ENCODE measurements around the gene TH.

The TH gene

GRCh38 chr11:2167141-2168045 is 4.2 kb downstream of the TH start:
- H3K14ac ChIP-seq (ENCODE audit: low read length in 2 of 2): no peak overlapping the region
- no peak overlapping the region for H2BK120ac ChIP-seq (ENCODE audit: low read depth, low read length)
- DNase-seq: no peak
- no peaks in the 10 kb centered on the region for H3K36me3 ChIP-seq (ENCODE audit: control insufficient read depth in 1 of 2, insufficient read depth in 2 of 2, low read depth in 1 of 2, low read length in 2 of 2)
- H3K9ac ChIP-seq (ENCODE audit: low read length): no peak overlapping the region
- H3K4me1 ChIP-seq (ENCODE audit: control insufficient read depth, insufficient read depth, low read depth, low read length): peaks cover 2% of the 10 kb centered on the region
- H4K91ac ChIP-seq (ENCODE audit: low read length): no peak overlapping the region
- no peak overlapping the region for H2AK5ac ChIP-seq (ENCODE audit: low read length, severe bottlenecking)
- no peak overlapping the region for H2BK12ac ChIP-seq (ENCODE audit: low read length in 2 of 2)
- no peak overlapping the region for H2BK15ac ChIP-seq (ENCODE audit: low read depth, poor library complexity, severe bottlenecking)
- H3K4me3 ChIP-seq (ENCODE audit: insufficient read depth in 1 of 2, low read depth in 1 of 2, low read length in 2 of 2): no peak overlapping the region
- no peak overlapping the region for H3K4me2 ChIP-seq (ENCODE audit: low read length, poor library complexity, severe bottlenecking)
- H3K4ac ChIP-seq (ENCODE audit: low read depth in 1 of 2, low read length in 2 of 2): no peak overlapping the region
- WGBS: 85% methylated on average over 30 of the region's 31 CpGs
- H2BK5ac ChIP-seq (ENCODE audit: low read depth, low read length, poor library complexity, severe bottlenecking): no peak overlapping the region
- no peaks in the 10 kb centered on the region for H3K79me1 ChIP-seq (replicated peaks; ENCODE audit: low read length, poor library complexity, severe bottlenecking)
- no peak overlapping the region for H4K8ac ChIP-seq (ENCODE audit: low read length)
- no peaks in the 10 kb centered on the region for H3K9me3 ChIP-seq (ENCODE audit: control insufficient read depth, low read length)
- H3K23ac ChIP-seq (ENCODE audit: low read length in 2 of 2): no peak overlapping the region
- H3K27me3 ChIP-seq (ENCODE audit: control insufficient read depth in 1 of 2, insufficient read depth in 1 of 2, low read length in 2 of 2): peaks cover 0 to 47% of the 10 kb centered on the region in 2 experiments
- no peak overlapping the region for H2AFZ ChIP-seq (ENCODE audit: low read depth, low read length)
- no peak overlapping the region for H3K27ac ChIP-seq (ENCODE audit: low read length, poor library complexity, severe bottlenecking)
- H3K18ac ChIP-seq (ENCODE audit: low read depth in 1 of 2, low read length in 2 of 2): no peak overlapping the region

- H3K79me1 ChIP-seq (replicated peaks; ENCODE audit: low read length, poor library complexity, severe bottlenecking): no peaks in the 10 kb centered on the region
Observed at GRCh38 chr11:2166091-2166851, 5.3 kb downstream of the TH start.

GRCh38 chr11:2165571-2165970 is 6.0 kb downstream of the TH start:
- Histone ChIP-seq H3K9ac (ENCODE audit: low read length) (no peak overlapping the region), H4K8ac (ENCODE audit: low read length) (no peak overlapping the region)
- 85% methylated on average over 11 of the region's 13 CpGs for WGBS

More at GRCh38 chr11:2166091-2166851, 5.3 kb downstream of the TH start:
- no peak overlapping the region for H2AFZ ChIP-seq (ENCODE audit: low read depth, low read length)
- H3K4ac ChIP-seq (ENCODE audit: low read depth in 1 of 2, low read length in 2 of 2): no peak overlapping the region
- peak overlapping the region; percentile 9 for H2BK5ac ChIP-seq (ENCODE audit: low read depth, low read length, poor library complexity, severe bottlenecking)
- peaks cover 0 to 46% of the 10 kb centered on the region in 2 experiments for H3K27me3 ChIP-seq (ENCODE audit: control insufficient read depth in 1 of 2, insufficient read depth in 1 of 2, low read length in 2 of 2)
- no peak for DNase-seq
- no peak overlapping the region for H2BK12ac ChIP-seq (ENCODE audit: low read length in 2 of 2)
- no peak overlapping the region for H2AK5ac ChIP-seq (ENCODE audit: low read length, severe bottlenecking)
- no peak overlapping the region for H3K27ac ChIP-seq (ENCODE audit: low read length, poor library complexity, severe bottlenecking)
- H3K18ac ChIP-seq (ENCODE audit: low read depth in 1 of 2, low read length in 2 of 2): no peak overlapping the region
- H3K36me3 ChIP-seq (ENCODE audit: control insufficient read depth in 1 of 2, insufficient read depth in 2 of 2, low read depth in 1 of 2, low read length in 2 of 2): no peaks in the 10 kb centered on the region
- H3K9me3 ChIP-seq (ENCODE audit: control insufficient read depth, low read length): no peaks in the 10 kb centered on the region
- H4K8ac ChIP-seq (ENCODE audit: low read length): no peak overlapping the region
- H2BK15ac ChIP-seq (ENCODE audit: low read depth, poor library complexity, severe bottlenecking): no peak overlapping the region
- no peak overlapping the region for H3K9ac ChIP-seq (ENCODE audit: low read length)
- no peak overlapping the region for H4K91ac ChIP-seq (ENCODE audit: low read length)
- H3K4me1 ChIP-seq (ENCODE audit: control insufficient read depth, insufficient read depth, low read depth, low read length): peaks cover 2% of the 10 kb centered on the region
- H3K23ac ChIP-seq (ENCODE audit: low read length in 2 of 2): no peak overlapping the region
- no peak overlapping the region for H3K4me3 ChIP-seq (ENCODE audit: insufficient read depth in 1 of 2, low read depth in 1 of 2, low read length in 2 of 2)
- no peak overlapping the region for H3K4me2 ChIP-seq (ENCODE audit: low read length, poor library complexity, severe bottlenecking)
- no peak overlapping the region for H2BK120ac ChIP-seq (ENCODE audit: low read depth, low read length)
- H3K14ac ChIP-seq (ENCODE audit: low read length in 2 of 2): no peak overlapping the region
- 47% methylated on average over 63 of the region's 70 CpGs for WGBS

More at GRCh38 chr11:2165571-2165970, 6.0 kb downstream of the TH start:
- H3K4me1 ChIP-seq (ENCODE audit: control insufficient read depth, insufficient read depth, low read depth, low read length): peaks cover 2% of the 10 kb centered on the region
- no peak overlapping the region for H2BK15ac ChIP-seq (ENCODE audit: low read depth, poor library complexity, severe bottlenecking)
- H3K27me3 ChIP-seq (ENCODE audit: control insufficient read depth in 1 of 2, insufficient read depth in 1 of 2, low read length in 2 of 2): peaks cover 0 to 40% of the 10 kb centered on the region in 2 experiments
- DNase-seq: no peak
- no peak overlapping the region for H3K14ac ChIP-seq (ENCODE audit: low read length in 2 of 2)
- no peak overlapping the region for H3K18ac ChIP-seq (ENCODE audit: low read depth in 1 of 2, low read length in 2 of 2)
- H3K23ac ChIP-seq (ENCODE audit: low read length in 2 of 2): no peak overlapping the region
- H2BK5ac ChIP-seq (ENCODE audit: low read depth, low read length, poor library complexity, severe bottlenecking): no peak overlapping the region
- no peak overlapping the region for H3K4ac ChIP-seq (ENCODE audit: low read depth in 1 of 2, low read length in 2 of 2)
- no peak overlapping the region for H2AK5ac ChIP-seq (ENCODE audit: low read length, severe bottlenecking)
- no peak overlapping the region for H2AFZ ChIP-seq (ENCODE audit: low read depth, low read length)
- no peak overlapping the region for H3K4me3 ChIP-seq (ENCODE audit: insufficient read depth in 1 of 2, low read depth in 1 of 2, low read length in 2 of 2)
- H3K36me3 ChIP-seq (ENCODE audit: control insufficient read depth in 1 of 2, insufficient read depth in 2 of 2, low read depth in 1 of 2, low read length in 2 of 2): no peaks in the 10 kb centered on the region
- no peaks in the 10 kb centered on the region for H3K79me1 ChIP-seq (replicated peaks; ENCODE audit: low read length, poor library complexity, severe bottlenecking)
- H3K4me2 ChIP-seq (ENCODE audit: low read length, poor library complexity, severe bottlenecking): no peak overlapping the region
- no peak overlapping the region for H3K27ac ChIP-seq (ENCODE audit: low read length, poor library complexity, severe bottlenecking)
- H3K9me3 ChIP-seq (ENCODE audit: control insufficient read depth, low read length): no peaks in the 10 kb centered on the region
- H4K91ac ChIP-seq (ENCODE audit: low read length): no peak overlapping the region
- H2BK12ac ChIP-seq (ENCODE audit: low read length in 2 of 2): no peak overlapping the region
- no peak overlapping the region for H2BK120ac ChIP-seq (ENCODE audit: low read depth, low read length)

Data from mesenchymal stem cell (in vitro differentiated cells and primary cell).